Choroid plexus epithelial cell (primary cell): Measurements from ENCODE around the gene CNOT3.

Experiments used
- DNase-seq: peaks from one replicate; pipeline ENCODE4 v3.0.0-alpha.2; 2010; ENCODE audit warnings: low read depth
- H3K4me3 ChIP-seq: 2 replicates; pipeline ENCODE4 v1.5.1; 2011; ENCODE audit warnings: low read depth, mild to moderate bottlenecking, control low read depth, low read length, moderate library complexity
- TF ChIP-seq, protein P1 (sequence below): conservative IDR thresholded peaks from 2 replicates; pipeline ENCODE4 v1.5.1; 2011; ENCODE audit warnings: low read depth, mild to moderate bottlenecking, control low read depth, inconsistent platforms, low read length, moderate library complexity

CNOT3 gene

DNA sequence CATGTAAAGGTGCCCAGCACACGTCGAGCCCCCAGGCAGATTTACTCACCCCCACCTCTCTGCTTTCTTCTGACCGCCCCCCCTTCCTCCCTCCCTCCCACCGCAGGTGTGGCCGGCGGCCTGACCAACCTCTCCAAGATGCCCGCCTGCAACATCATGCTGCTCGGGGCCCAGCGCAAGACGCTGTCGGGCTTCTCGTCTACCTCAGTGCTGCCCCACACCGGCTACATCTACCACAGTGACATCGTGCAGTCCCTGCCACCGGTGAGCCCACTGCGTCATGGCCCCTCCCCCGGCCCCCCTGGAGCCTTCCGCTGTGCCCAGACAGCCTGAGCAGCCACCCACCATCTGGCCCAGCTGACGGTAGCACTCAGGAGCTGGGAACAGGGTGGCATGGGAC lies 13.2 kb upstream of the CNOT3 start:
- TF ChIP-seq, protein P1, sequence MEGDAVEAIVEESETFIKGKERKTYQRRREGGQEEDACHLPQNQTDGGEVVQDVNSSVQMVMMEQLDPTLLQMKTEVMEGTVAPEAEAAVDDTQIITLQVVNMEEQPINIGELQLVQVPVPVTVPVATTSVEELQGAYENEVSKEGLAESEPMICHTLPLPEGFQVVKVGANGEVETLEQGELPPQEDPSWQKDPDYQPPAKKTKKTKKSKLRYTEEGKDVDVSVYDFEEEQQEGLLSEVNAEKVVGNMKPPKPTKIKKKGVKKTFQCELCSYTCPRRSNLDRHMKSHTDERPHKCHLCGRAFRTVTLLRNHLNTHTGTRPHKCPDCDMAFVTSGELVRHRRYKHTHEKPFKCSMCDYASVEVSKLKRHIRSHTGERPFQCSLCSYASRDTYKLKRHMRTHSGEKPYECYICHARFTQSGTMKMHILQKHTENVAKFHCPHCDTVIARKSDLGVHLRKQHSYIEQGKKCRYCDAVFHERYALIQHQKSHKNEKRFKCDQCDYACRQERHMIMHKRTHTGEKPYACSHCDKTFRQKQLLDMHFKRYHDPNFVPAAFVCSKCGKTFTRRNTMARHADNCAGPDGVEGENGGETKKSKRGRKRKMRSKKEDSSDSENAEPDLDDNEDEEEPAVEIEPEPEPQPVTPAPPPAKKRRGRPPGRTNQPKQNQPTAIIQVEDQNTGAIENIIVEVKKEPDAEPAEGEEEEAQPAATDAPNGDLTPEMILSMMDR: no peak
- no peak overlapping the region for H3K4me3 ChIP-seq
- no peak for DNase-seq

- TF ChIP-seq, protein P1: no peak
- no peak overlapping the region for H3K4me3 ChIP-seq
These were observed 11.8 kb upstream of the CNOT3 start for GRCh38 chr19:54125713-54126112.

GRCh38 chr19:54127688-54128440 lies 9.7 kb upstream of the CNOT3 start:
- no peak for DNase-seq
- no peak overlapping the region for H3K4me3 ChIP-seq
- TF ChIP-seq, protein P1: no peak

More at GRCh38 chr19:54125713-54126112, 11.8 kb upstream of the CNOT3 start:
- DNase-seq: no peak

- TF ChIP-seq, protein P1: no peak
- no peak overlapping the region for H3K4me3 ChIP-seq
- DNase-seq: no peak
These were observed 9.2 kb upstream of the CNOT3 start for GRCh38 chr19:54128441-54128725.

DNA sequence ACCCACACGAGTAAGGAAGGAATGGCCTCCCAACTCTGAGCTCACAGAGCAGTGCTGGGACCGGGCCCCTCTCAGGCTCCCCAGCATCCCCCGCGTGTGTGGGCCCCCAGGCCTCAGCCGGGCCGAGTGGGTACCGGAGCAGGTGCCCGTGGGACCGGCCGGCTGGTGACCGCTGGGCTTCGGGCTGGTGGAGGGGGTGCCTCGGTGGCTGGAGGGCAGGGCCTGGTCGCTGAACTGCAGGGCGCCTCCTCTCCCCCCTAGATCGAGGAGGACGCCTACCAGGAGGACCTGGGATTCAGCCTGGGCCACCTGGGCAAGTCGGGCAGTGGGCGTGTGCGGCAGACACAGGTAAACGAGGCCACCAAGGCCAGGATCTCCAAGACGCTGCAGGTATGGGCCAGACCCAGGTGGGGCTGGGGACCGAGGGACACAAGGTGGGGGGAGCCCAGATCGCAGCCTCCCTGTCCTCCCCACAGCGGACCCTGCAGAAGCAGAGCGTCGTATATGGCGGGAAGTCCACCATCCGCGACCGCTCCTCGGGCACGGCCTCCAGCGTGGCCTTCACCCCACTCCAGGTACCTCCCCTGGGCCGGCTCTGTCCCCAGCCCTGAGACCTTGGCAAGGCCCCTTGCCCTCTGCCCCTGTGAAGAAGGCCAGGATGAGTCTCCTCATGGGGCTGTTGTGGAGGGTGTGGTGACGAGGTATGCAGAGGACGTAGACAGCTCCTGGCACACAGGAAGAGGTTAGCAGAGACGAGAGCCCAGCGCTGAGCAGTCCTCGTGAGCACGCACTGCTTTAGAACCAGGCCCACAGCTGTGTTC lies 8.6 kb upstream of the CNOT3 start:
- no peak overlapping the region for H3K4me3 ChIP-seq
- DNase-seq: no peak
- TF ChIP-seq, protein P1: no peak

DNA sequence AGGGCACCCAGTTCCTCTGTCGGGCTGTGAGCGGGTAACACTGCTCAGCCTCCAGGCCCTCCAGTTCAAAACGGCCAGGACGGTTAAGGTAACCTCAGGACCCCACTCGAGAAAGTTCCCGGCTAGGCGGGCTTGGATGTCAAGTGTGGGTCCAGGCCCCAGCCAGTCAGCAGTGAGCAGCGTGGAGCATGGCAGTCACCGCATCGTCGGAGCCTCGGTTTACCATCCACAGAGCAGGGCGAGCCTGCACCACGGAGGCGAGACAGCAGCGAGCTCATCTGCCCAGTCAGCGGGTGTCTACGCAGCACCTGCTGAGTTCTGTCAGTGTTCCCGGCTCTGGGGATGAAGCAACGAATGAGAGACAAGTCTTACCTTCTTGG lies 8.0 kb upstream of the CNOT3 start:
- DNase-seq: no peak
- no peak overlapping the region for H3K4me3 ChIP-seq
- TF ChIP-seq, protein P1: no peak
